HuH-7 (cell line): ENCODE results near the gene RALGAPA1.
"Not testable (repeated sequence)": the region's sequence is repeated elsewhere in the genome, so short reads cannot be mapped to it uniquely, and the experiment has no call there.

Source experiments
- DNase-seq: peaks from one replicate; pipeline ENCODE4 v3.0.0; 2011; ENCODE audit warnings: low spot score

The RALGAPA1 gene

GRCh38 chr14:35761922-35762321 is 47.2 kb downstream of the RALGAPA1 start:
- no peak for DNase-seq

GRCh38 chr14:35760143-35760542 is 49.0 kb downstream of the RALGAPA1 start:
- DNase-seq, result no peak

- DNase-seq, result no peak
Measured at GRCh38 chr14:35758523-35759129, 50.5 kb downstream of the RALGAPA1 start.

- no peak for DNase-seq
Measured at GRCh38 chr14:35754671-35755070, 54.4 kb downstream of the RALGAPA1 start.

- no peak for DNase-seq
Measured at GRCh38 chr14:35752380-35752779, 56.7 kb downstream of the RALGAPA1 start.

- DNase-seq, result no peak
Measured at GRCh38 chr14:35750202-35750904, 58.7 kb downstream of the RALGAPA1 start.

GRCh38 chr14:35747379-35747778 is 61.7 kb downstream of the RALGAPA1 start:
- DNase-seq, result no peak

- DNase-seq, result no peak
Measured at GRCh38 chr14:35742442-35742841, 66.7 kb downstream of the RALGAPA1 start.

- no peak for DNase-seq
Measured at GRCh38 chr14:35742032-35742371, 67.1 kb downstream of the RALGAPA1 start.

GRCh38 chr14:35741345-35742031 is 67.6 kb downstream of the RALGAPA1 start:
- no peak for DNase-seq

- DNase-seq, result no peak
Measured at GRCh38 chr14:35740215-35740614, 68.9 kb downstream of the RALGAPA1 start.

GRCh38 chr14:35735163-35735562 is 73.9 kb downstream of the RALGAPA1 start:
- DNase-seq, result not testable (repeated sequence)

GRCh38 chr14:35733510-35733909 is 75.6 kb downstream of the RALGAPA1 start:
- DNase-seq, result not testable (repeated sequence)

GRCh38 chr14:35730871-35731270 is 78.2 kb downstream of the RALGAPA1 start:
- no peak for DNase-seq

GRCh38 chr14:35727764-35728163 is 81.3 kb downstream of the RALGAPA1 start:
- DNase-seq, result no peak

GRCh38 chr14:35725930-35726329 is 83.2 kb downstream of the RALGAPA1 start:
- DNase-seq, result no peak

- DNase-seq, result no peak
Measured at GRCh38 chr14:35715079-35715478, 94.0 kb downstream of the RALGAPA1 start.

- DNase-seq, result no peak
Measured at GRCh38 chr14:35712466-35712865, 96.6 kb downstream of the RALGAPA1 start.

- DNase-seq, result no peak
Measured at GRCh38 chr14:35708062-35708461, 101.0 kb downstream of the RALGAPA1 start.

- DNase-seq, result no peak
Measured at GRCh38 chr14:35705636-35706035, 103.5 kb downstream of the RALGAPA1 start.

GRCh38 chr14:35704793-35705493 is 104.2 kb downstream of the RALGAPA1 start:
- DNase-seq, result no peak

- DNase-seq, result no peak
Measured at GRCh38 chr14:35701531-35701930, 107.6 kb downstream of the RALGAPA1 start.
